Large intestine (tissue), 3 donors: ENCODE measurements around the gene ASTN1. TPM values are rescaled to one million over a fixed set of nuclear protein-coding genes. Genes with fewer than 3 reads are reported as not detected.

Experiments
- DNase-seq, 2 donors: peaks; one replicate each; pipeline versions ENCODE4 v3.0.0 to v3.0.0-alpha.2; 2013
- H3K27ac ChIP-seq: one replicate; pipeline ENCODE4 v1.5.1; 2013; ENCODE audit warnings: low read length
- H3K27me3 ChIP-seq: 2 replicates; pipeline ENCODE4 v1.6.1; 2013; ENCODE audit warnings: low read length; ENCODE audit not compliant: control insufficient read depth, insufficient read depth
- H3K36me3 ChIP-seq: 2 replicates; pipeline ENCODE4 v1.6.1; 2013; ENCODE audit warnings: low read length; ENCODE audit not compliant: control insufficient read depth, insufficient read depth
- H3K4me1 ChIP-seq: one replicate; pipeline ENCODE4 v1.6.1; 2013; ENCODE audit warnings: low read length; ENCODE audit not compliant: control insufficient read depth, insufficient read depth
- H3K4me3 ChIP-seq: one replicate; pipeline ENCODE4 v1.5.1; 2013; ENCODE audit warnings: low read length
- H3K9me3 ChIP-seq: one replicate; pipeline ENCODE4 v1.6.1; 2013; ENCODE audit warnings: mild to moderate bottlenecking, low read depth, low read length, moderate library complexity; ENCODE audit not compliant: control insufficient read depth
- WGBS: methylation state at CpG from one replicate; pipeline ENCODE4 v1.1.5; 2013; ENCODE audit warnings: low lambda C conversion rate; ENCODE audit not compliant: insufficient coverage; 5-methylcytosine and 5-hydroxymethylcytosine counted together
- polyA plus RNA-seq: library from polyadenylated mRNA; unstranded; fragments of 120-200 nt; gene quantifications from one replicate; pipeline ENCODE4 v1.2.1, GENCODE V29; 2013

Gene ASTN1
- polyA plus RNA-seq, 1 donor: 3.0 TPM

GRCh38 chr1:176961678-176962077 is 202.8 kb downstream of the ASTN1 start:
- H3K27ac ChIP-seq: no peak overlapping the region
- no CpG with 5 or more reads among the region's 2 CpGs for WGBS
- peak in 1 of 2 donors; percentile 7 for DNase-seq
- no peaks in the 10 kb centered on the region for H3K4me1 ChIP-seq
- H3K27me3 ChIP-seq: no peaks in the 10 kb centered on the region
- H3K36me3 ChIP-seq: no peaks in the 10 kb centered on the region
- H3K9me3 ChIP-seq: no peaks in the 10 kb centered on the region
- H3K4me3 ChIP-seq: no peak overlapping the region

GRCh38 chr1:176959191-176959820 is 205.2 kb downstream of the ASTN1 start:
- H3K4me1 ChIP-seq: no peaks in the 10 kb centered on the region
- no peak for DNase-seq
- WGBS: no CpG with 5 or more reads among the region's 3 CpGs

GRCh38 chr1:176957603-176958002 is 206.9 kb downstream of the ASTN1 start:
- Histone ChIP-seq H3K36me3 (no peaks in the 10 kb centered on the region), H3K4me1 (no peaks in the 10 kb centered on the region), H3K9me3 (no peaks in the 10 kb centered on the region), H3K4me3 (no peak overlapping the region), H3K27ac (no peak overlapping the region), H3K27me3 (no peaks in the 10 kb centered on the region)
- WGBS: no CpG with 5 or more reads among the region's 10 CpGs
- no peak for DNase-seq

More at GRCh38 chr1:176959191-176959820, 205.2 kb downstream of the ASTN1 start:
- H3K4me3 ChIP-seq: no peak overlapping the region
- no peaks in the 10 kb centered on the region for H3K27me3 ChIP-seq
- no peaks in the 10 kb centered on the region for H3K9me3 ChIP-seq
- H3K27ac ChIP-seq: no peak overlapping the region
- H3K36me3 ChIP-seq: no peaks in the 10 kb centered on the region

- no peak overlapping the region for H3K4me3 ChIP-seq
- no peaks in the 10 kb centered on the region for H3K27me3 ChIP-seq
- no peaks in the 10 kb centered on the region for H3K36me3 ChIP-seq
- H3K4me1 ChIP-seq: no peaks in the 10 kb centered on the region
- H3K27ac ChIP-seq: no peak overlapping the region
- no peak for DNase-seq
- no peaks in the 10 kb centered on the region for H3K9me3 ChIP-seq
Observed at GRCh38 chr1:176954242-176954641, 210.3 kb downstream of the ASTN1 start.

- Histone ChIP-seq H3K27ac (no peak overlapping the region), H3K4me3 (no peak overlapping the region), H3K9me3 (no peaks in the 10 kb centered on the region), H3K27me3 (no peaks in the 10 kb centered on the region), H3K36me3 (no peaks in the 10 kb centered on the region), H3K4me1 (no peaks in the 10 kb centered on the region)
- DNase-seq: no peak
- no CpG with 5 or more reads among the region's 2 CpGs for WGBS
Observed at GRCh38 chr1:176950736-176951324, 213.7 kb downstream of the ASTN1 start.

GRCh38 chr1:176949033-176949662 is 215.4 kb downstream of the ASTN1 start:
- Histone ChIP-seq H3K36me3 (no peaks in the 10 kb centered on the region), H3K4me1 (no peaks in the 10 kb centered on the region), H3K27me3 (no peaks in the 10 kb centered on the region), H3K4me3 (no peak overlapping the region), H3K9me3 (no peaks in the 10 kb centered on the region), H3K27ac (no peak overlapping the region)
- 100% methylated on average over 1 of the region's 17 CpGs for WGBS
- DNase-seq: peak; percentile 24 to 45

GRCh38 chr1:176944606-176945005 is 219.9 kb downstream of the ASTN1 start:
- no peaks in the 10 kb centered on the region for H3K36me3 ChIP-seq
- no peak overlapping the region for H3K4me3 ChIP-seq
- 100% methylated on average over 2 of the region's 4 CpGs for WGBS
- no peak overlapping the region for H3K27ac ChIP-seq
- no peaks in the 10 kb centered on the region for H3K27me3 ChIP-seq
- DNase-seq: no peak
- no peaks in the 10 kb centered on the region for H3K9me3 ChIP-seq
- H3K4me1 ChIP-seq: no peaks in the 10 kb centered on the region

GRCh38 chr1:176943783-176944182 is 220.7 kb downstream of the ASTN1 start:
- H3K36me3 ChIP-seq: no peaks in the 10 kb centered on the region
- no peaks in the 10 kb centered on the region for H3K9me3 ChIP-seq
- no peaks in the 10 kb centered on the region for H3K27me3 ChIP-seq
- H3K27ac ChIP-seq: no peak overlapping the region
- H3K4me3 ChIP-seq: no peak overlapping the region
- WGBS: no CpG with 5 or more reads among the region's 4 CpGs
- no peaks in the 10 kb centered on the region for H3K4me1 ChIP-seq
- DNase-seq: no peak

- DNase-seq: no peak
- Histone ChIP-seq H3K4me1 (no peaks in the 10 kb centered on the region), H3K27ac (no peak overlapping the region), H3K9me3 (no peaks in the 10 kb centered on the region), H3K27me3 (no peaks in the 10 kb centered on the region), H3K4me3 (no peak overlapping the region), H3K36me3 (no peaks in the 10 kb centered on the region)
- no CpG with 5 or more reads among the region's 1 CpG for WGBS
Observed at GRCh38 chr1:176942346-176942745, 222.2 kb downstream of the ASTN1 start.

GRCh38 chr1:176939993-176940392 is 224.5 kb downstream of the ASTN1 start:
- WGBS: no CpG with 5 or more reads among the region's 2 CpGs
- no peaks in the 10 kb centered on the region for H3K4me1 ChIP-seq
- no peak overlapping the region for H3K4me3 ChIP-seq
- no peak overlapping the region for H3K27ac ChIP-seq
- no peaks in the 10 kb centered on the region for H3K9me3 ChIP-seq
- no peak for DNase-seq
- no peaks in the 10 kb centered on the region for H3K27me3 ChIP-seq
- H3K36me3 ChIP-seq: no peaks in the 10 kb centered on the region

GRCh38 chr1:176938375-176938774 is 226.1 kb downstream of the ASTN1 start:
- WGBS: 100% methylated on average over 1 of the region's 1 CpG
- no peaks in the 10 kb centered on the region for H3K4me1 ChIP-seq

More at GRCh38 chr1:176938375-176938774, 226.1 kb downstream of the ASTN1 start:
- Histone ChIP-seq H3K27ac (no peak overlapping the region), H3K27me3 (no peaks in the 10 kb centered on the region), H3K4me3 (no peak overlapping the region), H3K9me3 (no peaks in the 10 kb centered on the region), H3K36me3 (no peaks in the 10 kb centered on the region)
- no peak for DNase-seq
